ENCODE data around the gene TRIM47.

The TRIM47 gene

GRCh38 chr17:75876938-75877751, 1.2 kb downstream of the TRIM47 start:
- no peak for FAIRE-seq
- no peak for DNase-seq (ENCODE audit: insufficient read length, low spot score)
- no peak for TF ChIP-seq CTCF (IDR thresholded peaks at IDR 0.05; ENCODE audit: insufficient read depth, missing control alignments)

GRCh38 chr17:75876190-75876937, 2.0 kb downstream of the TRIM47 start:
- FAIRE-seq (no peak), DNase-seq (ENCODE audit: insufficient read length, low spot score) (no peak)
- no peak for TF ChIP-seq CTCF (IDR thresholded peaks at IDR 0.05; ENCODE audit: insufficient read depth, missing control alignments)

GRCh38 chr17:75875940-75876189, 2.5 kb downstream of the TRIM47 start:
- FAIRE-seq (no peak), DNase-seq (ENCODE audit: insufficient read length, low spot score) (no peak)
- no peak for TF ChIP-seq CTCF (IDR thresholded peaks at IDR 0.05; ENCODE audit: insufficient read depth, missing control alignments)

- FAIRE-seq, result no peak
- no peak for DNase-seq (ENCODE audit: insufficient read length, low spot score)
- no peak for TF ChIP-seq CTCF (IDR thresholded peaks at IDR 0.05; ENCODE audit: insufficient read depth, missing control alignments)
Measured at GRCh38 chr17:75875182-75875939, 3.0 kb downstream of the TRIM47 start.

- DNase-seq (ENCODE audit: insufficient read length, low spot score), result no peak
- no peak for FAIRE-seq
- no peak for TF ChIP-seq CTCF (IDR thresholded peaks at IDR 0.05; ENCODE audit: insufficient read depth, missing control alignments)
Measured at GRCh38 chr17:75874323-75875181, 3.8 kb downstream of the TRIM47 start.

GRCh38 chr17:75873587-75874322, 4.6 kb downstream of the TRIM47 start:
- DNase-seq (ENCODE audit: insufficient read length, low spot score), result no peak
- FAIRE-seq, result no peak

More at GRCh38 chr17:75873587-75874322, 4.6 kb downstream of the TRIM47 start:
- no peak for TF ChIP-seq CTCF (IDR thresholded peaks at IDR 0.05; ENCODE audit: insufficient read depth, missing control alignments)

Measured in D721Med (cell line).